ENCODE measurements around the gene WNT16. TPM values are rescaled to one million over a fixed set of nuclear protein-coding genes. Genes with fewer than 3 reads are reported as not detected.

WNT16 gene, protein sequence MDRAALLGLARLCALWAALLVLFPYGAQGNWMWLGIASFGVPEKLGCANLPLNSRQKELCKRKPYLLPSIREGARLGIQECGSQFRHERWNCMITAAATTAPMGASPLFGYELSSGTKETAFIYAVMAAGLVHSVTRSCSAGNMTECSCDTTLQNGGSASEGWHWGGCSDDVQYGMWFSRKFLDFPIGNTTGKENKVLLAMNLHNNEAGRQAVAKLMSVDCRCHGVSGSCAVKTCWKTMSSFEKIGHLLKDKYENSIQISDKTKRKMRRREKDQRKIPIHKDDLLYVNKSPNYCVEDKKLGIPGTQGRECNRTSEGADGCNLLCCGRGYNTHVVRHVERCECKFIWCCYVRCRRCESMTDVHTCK
- total RNA-seq = 0.30 and 0.42 TPM in 2 replicates

DNA sequence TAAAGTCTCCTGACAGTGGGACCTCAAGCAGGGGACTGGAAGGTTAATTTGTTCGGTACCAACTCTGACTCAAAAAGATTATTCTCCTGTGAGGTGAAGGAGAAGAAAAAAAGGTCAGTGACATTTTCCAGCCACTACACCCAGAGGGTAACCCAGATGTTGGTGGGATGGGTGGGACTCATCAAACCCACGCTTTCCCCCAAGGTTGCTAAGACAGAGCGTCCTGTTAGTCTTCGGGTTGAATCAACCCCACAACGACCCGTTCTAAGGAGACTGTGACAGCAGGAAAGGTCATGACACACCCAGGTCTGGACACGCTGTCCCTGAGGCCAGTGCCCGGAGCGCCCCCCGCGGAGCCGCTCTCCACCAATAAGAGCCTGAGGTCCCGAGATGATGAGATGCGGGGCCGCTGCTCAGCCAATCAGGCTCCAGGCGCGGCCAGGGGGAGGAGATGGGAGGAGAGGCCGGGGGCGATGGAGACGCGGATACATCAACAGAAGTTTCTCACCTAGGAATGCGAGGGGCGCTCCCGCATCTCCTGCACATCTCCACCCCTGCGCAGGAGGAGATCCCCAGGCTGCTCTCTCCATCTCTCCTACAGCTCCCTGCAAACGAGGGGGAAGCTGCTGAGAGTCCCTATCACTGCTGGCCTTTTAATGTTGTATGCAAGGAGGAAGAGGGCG lies at the start of gene WNT16:
WNT16 (plus strand) TSS at position 493 of the 683 bp plus-strand sequence. CDS start 293 bp downstream, outside the sequence.

Other genes with a start within 250 kb of the WNT16 start
- 54.0 and 79.7 TPM in 2 replicates for gene FAM3C, start 67.3 kb downstream of the WNT16 start, total RNA-seq